K562 (cell line): ENCODE measurements around the gene ZBP1. TPM values are rescaled to one million over a fixed set of nuclear protein-coding genes. Genes with fewer than 3 reads are reported as not detected.

Source experiments
- ADNP ChIP-seq: fragments of 200-800 bp; sonication (Bioruptor generic); IDR thresholded peaks from 2 replicates; pipeline ENCODE4 v1.6.1; 2016; ENCODE audit warnings: missing genetic modification characterization, missing compliant biosample characterization
- BCLAF1 ChIP-seq, 2 experiments: fragments of 450-650 bp in 1 of 2; IDR thresholded peaks; 2 replicates each; pipeline ENCODE4 v1.6.1; 2011 to 2017; ENCODE audit warnings: low read depth in 2 of 2, antibody characterized with exemption in 1 of 2, borderline replicate concordance in 1 of 2, low read length in 1 of 2, mild to moderate bottlenecking in 1 of 2, mixed read lengths in 1 of 2; ENCODE audit not compliant: control insufficient read depth in 1 of 2
- CC2D1A ChIP-seq: fragments of 450-650 bp; IDR thresholded peaks from 2 replicates; pipeline ENCODE4 v1.6.1; 2017; ENCODE audit warnings: mild to moderate bottlenecking
- ELF1 ChIP-seq: fragments of 200-800 bp; sonication (Bioruptor generic); IDR thresholded peaks from 2 replicates; pipeline ENCODE4 v1.6.1; 2016; ENCODE audit warnings: missing genetic modification characterization, missing compliant biosample characterization
- EP300 ChIP-seq: IDR thresholded peaks from 2 replicates; pipeline ENCODE4 v1.6.1; 2012; ENCODE audit warnings: low read length, improper control_type of control experiment
- HNRNPUL1 ChIP-seq: fragments of 200-400 bp; formaldehyde crosslinking; IDR thresholded peaks from 2 replicates; pipeline ENCODE4 v1.6.1; 2017; ENCODE audit warnings: low read length
- KDM5B ChIP-seq: fragments of 200-600 bp; sonication (generic); IDR thresholded peaks from 2 replicates; pipeline ENCODE4 v1.6.1; 2012; ENCODE audit warnings: low read depth, mild to moderate bottlenecking, moderate library complexity, low read length, control low read depth, inconsistent platforms; ENCODE audit not compliant: insufficient replicate concordance
- NCOA2 ChIP-seq, 2 experiments: fragments of 450-650 bp; IDR thresholded peaks; 2 replicates each; pipeline ENCODE4 v1.6.1; 2018; ENCODE audit warnings: mild to moderate bottlenecking in 2 of 2, moderate library complexity in 1 of 2; ENCODE audit not compliant: partially characterized antibody in 2 of 2
- NCOR1 ChIP-seq: fragments of 450-650 bp; IDR thresholded peaks from 2 replicates; pipeline ENCODE4 v1.6.1; 2016; ENCODE audit warnings: mild to moderate bottlenecking, moderate library complexity
- POLR2AphosphoS5 ChIP-seq: IDR thresholded peaks from 2 replicates; pipeline ENCODE4 v1.6.1; 2011; ENCODE audit warnings: mild to moderate bottlenecking, low read depth, low read length, moderate library complexity; ENCODE audit not compliant: control insufficient read depth, insufficient read depth
- RFX7 ChIP-seq: fragments of 250-450 bp; sonication (Bioruptor Pico); IDR thresholded peaks from 2 replicates; pipeline ENCODE4 v1.5.1; 2021; ENCODE audit warnings: mild to moderate bottlenecking
- RHOXF2B ChIP-seq: fragments of 250-450 bp; sonication (Bioruptor Pico); conservative IDR thresholded peaks from 2 replicates; pipeline ENCODE4 v1.5.1; 2021
- SUPT5H ChIP-seq: fragments of 450-650 bp; IDR thresholded peaks from 2 replicates; pipeline ENCODE4 v1.6.1; 2016
- TFAP4 ChIP-seq: sonication (generic); formaldehyde crosslinking; IDR thresholded peaks from 2 replicates; pipeline ENCODE4 v1.8.0; 2022; ENCODE audit warnings: missing genetic modification reagents, mild to moderate bottlenecking, moderate library complexity, borderline replicate concordance
- TOE1 ChIP-seq, 2 experiments: fragments of 450-650 bp in 1 of 2; sonication (generic) in 1 of 2; formaldehyde crosslinking in 1 of 2; IDR thresholded peaks; 2 replicates each; pipeline versions ENCODE4 v1.7.1 to v1.8.0; 2016 to 2022; ENCODE audit warnings: borderline replicate concordance in 2 of 2, mild to moderate bottlenecking in 2 of 2, antibody characterized with exemption in 1 of 2, inconsistent platforms in 1 of 2, low read depth in 1 of 2, missing genetic modification reagents in 1 of 2, moderate library complexity in 1 of 2
- USF2 ChIP-seq: sonication (generic); formaldehyde crosslinking; IDR thresholded peaks from 2 replicates; pipeline ENCODE4 v1.5.0; 2020; ENCODE audit warnings: missing genetic modification reagents
- ZNF133 ChIP-seq: fragments of 250-450 bp; sonication (Bioruptor Pico); IDR thresholded peaks from 2 replicates; pipeline ENCODE4 v1.4.0; 2020; ENCODE audit warnings: mild to moderate bottlenecking
- ZNF224 ChIP-seq: sonication (generic); formaldehyde crosslinking; IDR thresholded peaks from 2 replicates; pipeline ENCODE4 v1.8.0; 2022; ENCODE audit warnings: mild to moderate bottlenecking, missing genetic modification reagents
- ZNF316 ChIP-seq: fragments of 450-650 bp; IDR thresholded peaks from 2 replicates; pipeline ENCODE4 v1.6.1; 2016
- ZNF398 ChIP-seq: fragments of 250-450 bp; sonication (Bioruptor Pico); IDR thresholded peaks from 2 replicates; pipeline ENCODE4 v1.8.0; 2021; ENCODE audit warnings: moderate library complexity, mild to moderate bottlenecking, inconsistent platforms
- ZNF695 ChIP-seq: fragments of 450-650 bp; formaldehyde crosslinking; IDR thresholded peaks from 2 replicates; pipeline ENCODE4 v1.4.0; 2020; ENCODE audit warnings: mild to moderate bottlenecking, moderate library complexity
- polyA plus RNA-seq, 8 experiments: library from polyadenylated mRNA; depleted of rRNA in 4 of 8; stranded (reverse) in 5 of 8; unstranded in 3 of 8; fragments of >200 nt; fragmentation: Nextera tagmentation in 2 of 8; fragmentation: Illumina TruSeq in 1 of 8; extraction: Ambion mirVana in 2 of 8; extraction: Trizol in 1 of 8; gene quantifications; 2 replicates each; pipeline versions ENCODE4 v1.2.1 to v1.2.3, GENCODE V29; 2011 to 2014; ENCODE audit warnings: inconsistent platforms in 1 of 8, missing spikeins in 1 of 8
- total RNA-seq, 7 experiments: library from RNA; depleted of rRNA in 6 of 7; stranded (reverse); fragments of >200 nt in 6 of 7; fragmentation: Illumina TruSeq in 2 of 7; extraction: Trizol in 2 of 7; gene quantifications; 2 replicates each; pipeline versions ENCODE4 v1.2.1 to v1.2.3, GENCODE V29; 2011 to 2021; ENCODE audit warnings: low replicate concordance in 1 of 7

ZBP1 gene
- total and polyA plus RNA-seq, 9 of the 15 experiments (the other 6 are each of a cell fraction or from before 2014, with no cell fraction given) = not detected

- TF ChIP-seq BCLAF1 (IDR thresholded peaks at IDR 0.05; ENCODE audit: borderline replicate concordance in 1 of 2, control insufficient read depth in 1 of 2, low read depth in 2 of 2, low read length in 1 of 2) (no peak), ZNF316 (no peak), RFX7 (CRISPR knock-in tag) (no peak), NCOR1 (peak; percentile 77), RHOXF2B (CRISPR knock-in tag) (no peak), EP300 (peak; percentile 68), CC2D1A (no peak), TFAP4 (CRISPR knock-in tag) (peak; percentile 25; the same call in 1 of the 2 replicates), ZNF224 (CRISPR knock-in tag) (no peak), USF2 (peak; percentile 36; the same call in 1 of the 2 replicates), ZNF398 (no peak), ZNF695 (CRISPR knock-in tag) (no peak), KDM5B (no peak), SUPT5H (no peak), HNRNPUL1 (no peak), ADNP (tag) (no peak), ZNF133 (CRISPR knock-in tag) (no peak), ELF1 (tag) (no peak), NCOA2 (IDR thresholded peaks at IDR 0.05; ENCODE audit: partially characterized antibody in 2 of 2) (no peak), TOE1 (IDR thresholded peaks at IDR 0.05; ENCODE audit: borderline replicate concordance) (peak; percentile 57; the same call in 1 of the 2 replicates), TOE1 (CRISPR knock-in tag; IDR thresholded peaks at IDR 0.05; ENCODE audit: borderline replicate concordance, low read depth) (no peak), POLR2AphosphoS5 (peak; percentile 67; the same call in 1 of the 2 replicates)
These were observed 42.3 kb downstream of the ZBP1 start (continued) for GRCh38 chr20:57577679-57578475.
